HL-60/S4 (cell line): ENCODE results near the gene BSPRY.
"Not testable (repeated sequence)": the region's sequence is repeated elsewhere in the genome, so short reads cannot be mapped to it uniquely, and the experiment has no call there.

Experiments used
- in situ Hi-C: fragments of 300-500 bp; cut with MboI; formaldehyde crosslinking; loops from 2 replicates; pipeline ENCODE4 v1.14.3; 2022; ENCODE audit warnings: low sequenced_read_pairs

The BSPRY gene

DNA sequence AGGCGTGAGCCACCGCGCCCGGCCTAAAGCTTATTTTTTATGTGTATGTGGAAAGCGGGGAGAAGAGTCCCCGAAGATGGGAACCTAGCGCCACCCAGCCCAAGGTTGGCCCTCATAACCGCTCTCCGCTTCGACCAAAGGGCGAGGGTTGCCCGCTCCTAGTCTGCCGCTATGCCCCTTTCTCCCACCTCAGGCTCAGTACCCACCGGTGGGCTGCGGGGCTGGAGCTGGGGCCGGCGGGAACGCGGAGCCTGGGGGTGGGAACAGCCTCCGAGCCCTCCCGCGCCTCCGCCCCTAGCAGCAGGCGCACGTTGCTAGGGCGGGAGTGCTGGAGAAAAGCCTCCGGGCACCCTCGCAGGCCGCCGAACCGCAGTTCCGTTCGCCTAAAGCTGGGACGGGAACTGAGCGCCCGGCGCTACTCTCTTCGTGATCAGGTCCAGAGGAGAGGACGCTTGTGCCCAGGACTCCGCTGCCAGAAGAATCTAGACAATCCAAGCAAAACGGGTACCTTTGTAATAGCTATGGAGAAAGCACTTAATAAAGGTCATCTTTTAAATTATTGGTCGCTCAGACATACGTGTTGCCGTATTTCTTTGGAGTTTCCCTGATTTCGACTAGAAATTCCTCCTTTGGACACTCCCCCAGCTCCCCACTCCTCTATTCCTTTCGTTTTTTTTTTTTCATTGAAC, 9.2 kb upstream of the BSPRY start, which contains the start of gene WDR31:
TSS of gene WDR31 (minus strand) at position 265 of the 689 bp plus-strand sequence. CDS start 8,253 bp downstream, outside the sequence.
- in situ Hi-C loops, result no loop called here

DNA sequence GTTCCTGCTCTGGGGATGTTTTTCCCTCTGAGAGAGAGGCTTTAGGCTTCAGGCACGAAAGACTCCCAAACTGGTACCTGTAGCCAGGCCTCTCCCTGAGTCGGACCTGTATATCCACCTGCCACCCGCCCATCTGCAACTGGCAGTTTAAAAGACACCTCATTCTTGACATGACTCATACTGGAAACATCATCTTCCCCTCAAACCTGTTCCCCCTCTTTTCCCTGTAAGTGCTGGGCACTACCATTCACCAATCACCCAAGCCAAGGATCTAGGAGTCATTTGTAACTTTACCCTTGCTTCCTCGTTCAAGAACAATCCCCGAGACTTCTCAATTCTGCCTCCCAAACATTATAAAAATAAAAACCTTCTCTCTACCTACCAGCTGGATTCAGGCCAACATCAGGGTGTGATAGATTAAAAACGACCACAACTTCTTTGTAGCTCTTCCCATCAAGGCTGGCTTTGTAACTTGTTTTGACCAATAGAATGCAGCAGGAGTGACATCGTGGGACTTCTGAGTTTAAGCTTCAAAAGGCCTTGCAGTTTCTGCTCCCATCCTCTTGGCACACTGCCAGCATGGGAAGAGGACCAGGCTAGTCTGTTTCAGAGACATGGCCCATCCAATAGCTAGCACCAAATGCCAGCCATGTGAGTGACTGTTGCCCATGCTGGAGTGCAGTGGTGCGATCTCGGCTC, 7.5 kb upstream of the BSPRY start:
- in situ Hi-C loops, result no loop called here

DNA sequence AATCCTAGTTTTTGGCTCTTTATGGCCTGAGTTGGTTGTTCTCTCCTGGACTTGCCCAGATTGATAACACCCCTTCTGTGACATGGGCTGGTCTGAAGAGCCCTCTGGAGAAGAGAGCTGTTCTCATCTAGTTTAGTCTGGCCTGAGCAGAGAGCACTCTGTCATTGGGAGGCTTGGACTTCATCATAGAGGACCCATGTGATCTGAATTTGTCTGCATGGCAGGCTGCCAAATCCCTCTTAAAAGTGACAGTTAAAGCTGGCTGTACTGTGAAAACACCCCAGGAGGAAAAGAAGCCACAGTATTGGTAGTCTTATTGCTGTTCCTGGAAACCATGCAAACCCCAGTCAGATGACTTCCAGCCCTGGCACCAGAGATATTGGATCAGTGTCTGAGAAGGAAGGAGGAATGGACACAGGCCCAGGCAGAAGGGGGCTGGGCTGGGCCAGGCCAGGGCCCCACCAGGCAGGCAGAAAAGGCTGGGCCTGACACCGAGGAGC, 5.6 kb upstream of the BSPRY start:
- in situ Hi-C loops, result no loop called here

DNA sequence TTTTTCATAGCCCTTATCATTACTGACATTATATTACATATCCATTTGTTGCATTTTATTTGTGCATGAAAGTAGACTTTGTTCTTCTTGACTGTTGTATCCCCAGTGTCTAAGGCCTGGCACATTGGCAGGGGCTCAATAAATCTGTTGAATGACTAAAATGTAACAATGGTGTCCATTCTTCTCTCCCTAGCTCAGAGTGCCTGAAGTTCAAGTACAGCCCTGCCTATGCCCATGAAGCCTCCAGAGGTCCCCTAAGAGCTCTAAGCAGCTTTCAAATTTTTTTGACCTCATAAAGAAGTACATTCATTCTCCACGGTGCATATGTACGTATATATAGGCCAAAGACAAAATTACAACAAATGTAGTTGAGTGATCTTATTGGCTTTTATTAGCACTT, 4.2 kb upstream of the BSPRY start:
- in situ Hi-C loops, result no loop called here

DNA sequence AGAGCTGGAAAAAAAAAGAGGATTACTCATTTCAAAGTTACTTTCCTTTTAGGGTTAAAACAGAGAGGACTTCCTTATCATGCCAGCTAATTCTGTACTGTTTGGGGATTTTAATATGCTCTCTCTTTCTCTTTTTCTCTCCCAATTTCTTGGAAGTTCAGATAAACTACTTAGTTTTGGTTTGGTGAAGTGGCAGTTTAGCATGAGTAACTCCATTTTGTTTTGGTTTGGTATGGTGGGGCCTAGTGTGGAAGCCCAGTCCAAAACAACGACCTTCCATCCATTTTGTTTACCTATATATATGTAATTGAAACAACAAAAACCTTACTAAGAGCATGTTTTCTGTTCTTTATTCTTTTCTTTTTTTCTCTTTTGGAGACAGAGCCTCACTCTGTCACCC, 3.7 kb upstream of the BSPRY start:
- in situ Hi-C loops, result no loop called here

DNA sequence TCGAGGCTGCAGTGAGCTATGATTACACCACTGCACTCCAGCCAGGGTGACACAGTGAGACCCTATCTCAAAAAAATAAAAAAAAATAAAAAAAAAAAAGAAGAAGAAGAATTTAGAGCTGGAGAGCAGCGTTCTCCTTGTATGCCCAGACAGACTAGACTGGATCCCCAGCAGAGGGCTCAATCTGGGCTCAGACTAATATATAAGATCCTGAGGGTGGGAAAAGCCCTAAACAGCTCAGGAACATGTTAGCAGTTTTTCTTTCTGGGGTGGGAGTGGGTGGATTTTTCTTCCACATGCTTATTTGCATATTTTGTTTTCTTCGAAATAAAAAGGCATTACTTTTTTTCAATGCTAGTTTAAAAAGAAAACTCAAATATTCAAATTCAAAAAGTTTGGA, 904 bp upstream of the BSPRY start:
- in situ Hi-C loops, result no loop called here

DNA sequence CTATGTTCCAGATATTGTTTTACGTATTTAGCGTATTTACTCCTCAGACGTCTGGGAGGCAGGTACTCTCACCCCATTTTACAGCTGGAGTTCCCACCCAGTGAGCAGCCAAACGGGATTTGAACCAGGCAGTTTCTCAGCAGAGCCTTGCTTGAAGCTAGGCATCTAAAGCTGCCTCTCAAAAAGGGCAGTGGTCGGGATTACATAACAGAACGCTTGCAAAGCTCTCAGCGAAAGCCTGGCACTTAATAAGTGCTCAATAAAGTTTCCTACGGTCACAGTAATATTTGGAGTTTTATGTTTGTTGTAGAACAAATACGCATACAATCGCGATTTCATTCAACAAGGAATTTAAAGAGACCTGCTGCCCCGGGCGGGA, 286 bp upstream of the BSPRY start:
- in situ Hi-C loops, result no loop called here

DNA sequence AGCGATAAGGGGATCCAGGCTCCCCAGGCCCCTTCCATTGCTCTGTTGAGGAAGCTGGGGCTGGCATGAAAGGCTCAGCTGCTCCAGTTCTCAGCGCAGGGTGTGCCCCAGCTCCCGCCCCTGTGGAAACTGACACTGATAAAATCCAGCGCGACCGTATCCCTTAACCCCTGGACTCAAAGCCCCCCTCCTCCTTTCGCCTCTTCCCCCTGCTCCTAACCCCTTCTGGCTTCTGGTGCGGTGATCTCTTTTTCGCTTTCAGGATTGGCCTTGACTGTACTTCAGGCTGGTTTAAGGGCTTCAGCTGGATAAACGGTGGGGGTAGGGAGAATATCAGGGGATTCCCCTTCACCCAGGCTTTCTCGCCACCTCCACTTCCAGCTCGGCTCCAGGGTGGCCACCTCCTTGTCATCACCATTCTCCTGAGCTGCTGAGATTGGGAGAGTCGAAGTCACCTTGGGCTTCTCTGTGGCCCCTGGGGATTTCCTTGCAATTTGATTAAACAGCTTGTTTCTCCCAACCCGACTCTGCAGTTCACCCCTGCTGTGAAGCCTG, 843 bp downstream of the BSPRY start:
- in situ Hi-C loops, result no loop called here

DNA sequence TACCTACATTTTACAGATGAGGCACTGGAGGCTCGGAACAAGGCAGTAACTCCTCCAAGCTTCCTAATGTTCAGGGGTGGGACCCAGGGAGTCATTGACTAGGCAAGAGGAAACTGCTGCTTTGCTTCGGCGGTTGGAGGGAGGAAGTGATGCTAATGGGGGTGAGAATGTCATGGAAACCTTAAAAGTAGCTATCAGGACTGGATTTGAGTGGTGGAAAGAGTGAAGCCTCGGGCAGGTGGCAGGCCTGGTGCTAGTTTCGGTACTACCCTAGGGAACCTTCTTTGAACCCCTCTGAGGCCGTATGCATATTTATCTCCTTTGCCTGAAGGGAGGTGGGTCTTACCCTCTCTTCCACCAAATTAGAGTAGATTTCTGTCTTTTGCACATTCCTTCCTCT, 1.6 kb downstream of the BSPRY start:
- in situ Hi-C loops, result no loop called here

DNA sequence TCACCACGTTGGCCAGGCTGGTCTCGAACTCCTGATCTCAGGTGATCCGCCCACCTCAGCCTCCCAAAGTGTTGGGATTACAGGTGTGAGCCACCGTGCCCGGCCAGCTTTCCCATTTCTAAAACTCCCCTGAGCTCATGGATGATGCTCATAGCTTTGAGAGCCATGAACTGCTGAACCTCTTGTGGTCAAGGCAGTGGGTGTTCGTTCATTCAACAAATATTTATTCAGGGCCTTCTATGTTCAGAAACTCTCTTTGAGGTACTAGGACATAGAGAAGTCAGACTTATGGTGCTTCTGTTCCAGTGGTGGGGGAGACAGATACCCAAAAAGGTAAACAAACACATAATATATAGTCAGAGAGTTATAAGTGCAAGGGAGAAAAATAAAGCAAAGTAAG, 2.7 kb downstream of the BSPRY start:
- in situ Hi-C loops, result no loop called here

DNA sequence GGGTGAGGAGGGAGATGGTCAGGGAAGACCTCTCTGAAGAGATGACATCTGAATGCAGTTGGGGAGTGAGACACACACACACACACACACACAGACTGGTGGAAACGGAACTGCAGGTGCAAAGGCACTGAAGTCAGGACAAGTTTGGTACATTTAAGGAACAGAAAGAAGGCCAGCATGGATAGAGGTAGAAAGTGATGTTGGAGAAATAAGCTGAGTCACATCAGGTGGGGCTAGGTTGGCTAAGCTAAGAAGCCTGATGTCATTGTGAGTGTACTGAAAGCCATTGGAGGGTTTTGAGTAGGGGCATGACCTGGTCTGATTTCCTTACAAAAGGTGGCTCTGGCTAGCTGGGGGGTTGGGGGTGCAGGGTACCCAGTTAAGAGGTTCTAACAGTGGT, 3.1 kb downstream of the BSPRY start:
- in situ Hi-C loops, result no loop called here

DNA sequence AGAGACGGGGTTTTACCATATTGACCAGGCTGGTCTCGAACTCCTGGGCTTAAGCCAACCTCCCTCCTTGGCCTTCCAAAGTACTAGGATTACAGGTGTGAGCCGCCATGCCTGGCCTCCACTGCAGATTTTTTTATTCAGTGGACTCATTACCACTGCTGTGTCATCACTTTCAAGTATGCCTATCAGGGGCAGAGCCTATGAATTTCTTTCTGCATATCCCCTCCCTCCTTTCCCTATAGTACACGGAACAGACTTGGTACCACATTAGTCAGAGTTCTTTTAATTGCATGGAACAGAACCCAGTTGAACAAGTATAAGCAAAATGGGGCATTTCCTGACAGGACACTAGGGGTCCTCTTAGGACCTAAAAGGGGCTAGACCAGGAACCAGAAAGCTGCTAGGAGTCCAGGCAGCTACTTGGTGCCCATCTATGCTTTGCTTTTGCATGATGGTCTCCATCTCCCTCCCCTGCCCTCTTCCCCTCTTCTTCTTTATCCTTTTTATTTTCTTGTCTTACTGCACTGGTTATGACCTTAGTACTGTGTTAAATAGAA, 5.8 kb downstream of the BSPRY start:
- in situ Hi-C loops, result no loop called here

DNA sequence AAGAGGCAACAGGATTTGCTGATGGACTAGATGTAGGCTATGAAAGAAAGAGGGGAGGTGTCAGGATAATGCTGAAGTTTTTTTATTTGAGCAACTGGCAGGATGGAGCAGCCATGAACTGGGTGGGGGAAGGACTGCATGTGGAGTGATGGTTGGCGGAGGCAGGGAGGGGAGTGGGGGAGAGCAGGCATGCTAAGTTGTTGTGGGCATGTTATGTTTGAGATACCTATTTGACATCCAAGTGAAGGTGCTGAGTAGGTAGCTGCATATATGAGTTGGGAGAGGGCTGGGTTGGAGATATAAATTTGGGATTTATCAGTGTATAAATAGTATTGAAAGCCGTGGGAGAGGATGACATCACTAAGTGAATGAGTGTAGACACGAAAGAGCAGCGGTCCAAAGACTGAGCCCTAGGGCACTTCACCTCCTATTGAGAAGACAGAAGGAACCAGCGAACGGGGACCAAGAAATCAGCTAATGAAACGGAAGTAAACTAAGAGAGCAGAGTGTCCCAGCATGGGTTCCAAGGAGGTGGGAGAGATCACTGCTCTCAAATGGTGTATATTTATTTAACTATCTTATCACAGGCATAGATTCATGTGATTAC, 7.4 kb downstream of the BSPRY start:
- in situ Hi-C loops, result no loop called here

DNA sequence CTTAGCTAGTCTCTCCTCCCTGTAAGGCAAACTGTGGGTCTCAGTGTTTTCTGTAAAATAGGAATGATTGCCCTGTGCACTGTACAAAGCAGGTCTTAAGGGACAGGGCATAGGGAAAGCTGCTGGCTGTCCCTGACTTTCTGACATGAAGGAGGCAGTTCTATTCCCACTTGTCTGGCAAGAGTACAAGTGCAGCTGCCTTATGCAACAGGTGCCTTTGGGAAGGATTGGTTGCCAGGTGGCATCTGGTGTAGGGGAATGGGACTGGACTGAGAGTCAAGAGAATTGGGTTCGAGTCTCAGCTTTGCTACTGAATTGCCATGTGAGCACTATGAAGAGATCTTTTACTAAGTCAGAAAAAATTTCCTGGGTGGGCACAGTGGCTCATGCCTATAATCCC, 10.0 kb downstream of the BSPRY start:
- in situ Hi-C loops, result no loop called here

DNA sequence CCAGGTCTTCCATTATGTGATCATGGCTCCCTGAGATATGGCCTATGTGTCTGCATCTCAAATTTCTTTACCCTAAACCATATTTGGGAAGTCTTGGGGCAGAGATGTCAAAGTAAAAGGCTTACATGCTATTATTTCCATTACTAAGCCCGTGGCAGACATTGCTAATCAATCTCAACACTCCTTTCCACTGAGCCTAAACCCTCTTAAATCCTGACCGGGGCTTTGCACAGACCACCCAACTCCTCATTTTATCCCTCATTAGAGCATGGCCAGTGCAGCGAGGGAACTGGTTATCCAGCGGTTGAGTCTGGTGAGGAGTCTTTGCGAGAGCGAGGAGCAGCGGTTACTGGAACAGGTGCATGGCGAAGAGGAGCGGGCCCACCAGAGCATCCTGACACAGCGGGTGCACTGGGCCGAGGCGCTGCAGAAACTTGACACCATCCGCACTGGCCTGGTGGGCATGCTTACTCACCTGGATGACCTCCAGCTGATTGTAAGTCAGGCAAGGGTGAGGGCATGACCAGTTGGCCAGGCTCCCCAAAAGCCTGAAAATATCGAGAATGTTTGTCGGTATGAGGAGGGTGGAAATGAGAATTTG, 11.0 kb downstream of the BSPRY start:
- in situ Hi-C loops, result no loop called here

DNA sequence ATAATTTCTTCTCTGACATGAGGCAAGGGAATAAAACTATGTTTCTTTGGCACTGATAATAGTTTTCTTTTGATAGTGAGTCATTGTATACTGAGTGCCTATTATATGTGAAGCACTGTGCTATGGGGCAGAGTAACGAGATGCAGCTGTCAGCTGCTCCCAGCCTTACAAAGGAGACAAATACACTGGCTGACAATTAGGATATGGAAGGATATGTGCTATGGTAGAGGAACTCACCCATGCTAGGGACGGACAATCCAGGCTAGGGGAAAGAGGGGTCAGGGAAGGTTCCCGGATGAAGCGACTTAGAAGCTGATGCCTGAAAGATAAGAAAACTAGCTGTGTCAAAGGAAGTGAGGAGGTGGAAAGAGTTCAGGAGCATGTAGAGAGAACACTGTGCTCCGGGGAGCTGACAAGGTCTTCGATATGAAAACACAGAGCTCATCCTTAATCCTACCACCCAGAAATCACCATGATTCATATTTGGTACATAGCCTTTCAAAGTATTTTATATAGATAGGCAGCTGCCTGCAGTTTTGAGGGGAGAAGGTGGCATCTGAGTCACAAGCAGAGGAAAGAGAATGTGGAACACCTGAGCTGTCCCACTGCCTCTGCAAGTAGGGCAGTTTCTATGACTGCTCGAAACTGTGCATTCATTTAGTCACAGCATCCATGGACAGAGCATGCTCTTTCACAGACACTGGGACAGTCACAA, 12.1 kb downstream of the BSPRY start:
- in situ Hi-C loops, result no loop called here

DNA sequence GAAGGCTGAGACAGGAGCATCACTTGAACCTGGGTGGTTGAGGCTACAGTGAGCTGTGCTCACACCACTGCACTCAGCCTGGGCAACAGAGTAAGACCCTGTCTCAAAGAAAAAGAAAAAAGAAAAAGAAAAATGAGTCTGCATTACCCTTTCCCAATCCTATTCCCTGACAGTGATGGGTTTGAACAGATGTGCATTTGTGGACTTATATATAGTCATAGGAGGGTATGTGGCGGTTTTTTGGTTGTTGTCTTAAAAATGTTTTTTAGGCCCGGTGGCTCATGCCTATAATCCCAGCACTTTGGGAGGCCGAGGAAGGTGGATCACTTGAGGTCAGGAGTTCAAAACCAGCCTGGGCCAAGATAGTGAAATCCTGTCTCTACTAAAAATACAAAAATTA, 14.0 kb downstream of the BSPRY start:
- in situ Hi-C loops, result no loop called here

DNA sequence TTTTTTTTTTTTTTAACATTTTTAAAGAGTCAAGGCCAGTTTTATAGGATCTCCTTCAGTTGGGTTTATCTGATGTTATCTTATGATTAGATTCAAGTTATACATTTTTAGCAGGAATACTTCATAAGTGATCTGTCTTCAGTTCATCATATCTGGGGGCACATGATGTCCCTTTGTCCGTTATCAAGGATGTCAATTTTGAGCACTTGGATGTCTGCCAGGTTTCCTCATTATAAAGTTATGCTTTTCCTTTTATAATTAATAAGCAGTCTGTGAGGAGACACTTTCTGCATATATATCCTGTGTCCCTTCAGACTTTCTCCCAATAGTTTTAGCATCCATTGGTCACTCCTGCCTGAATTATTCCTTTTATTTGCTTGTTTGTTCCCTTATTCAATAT, 15.6 kb downstream of the BSPRY start:
- in situ Hi-C loops, result no loop called here

DNA sequence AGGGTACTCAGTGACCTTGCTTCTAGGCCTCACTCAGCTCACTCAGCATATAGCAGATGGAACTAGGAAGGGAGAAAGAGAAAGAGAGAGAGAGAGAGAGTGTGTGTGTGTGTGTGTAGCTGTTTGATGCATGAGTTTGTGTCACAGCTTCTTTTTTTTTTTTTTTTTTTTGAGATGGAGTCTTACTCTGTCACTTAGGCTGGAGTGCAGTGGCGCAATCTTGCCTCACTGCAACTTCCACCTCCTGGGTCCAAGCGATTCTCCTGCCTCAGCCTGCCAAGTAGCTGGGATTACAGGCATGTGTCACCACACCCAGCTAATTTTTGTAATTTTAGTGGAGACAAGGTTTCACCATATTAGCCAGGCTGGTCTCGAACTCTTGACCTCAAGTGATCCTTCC, 16.3 kb downstream of the BSPRY start:
- in situ Hi-C loops, result not testable (repeated sequence)

DNA sequence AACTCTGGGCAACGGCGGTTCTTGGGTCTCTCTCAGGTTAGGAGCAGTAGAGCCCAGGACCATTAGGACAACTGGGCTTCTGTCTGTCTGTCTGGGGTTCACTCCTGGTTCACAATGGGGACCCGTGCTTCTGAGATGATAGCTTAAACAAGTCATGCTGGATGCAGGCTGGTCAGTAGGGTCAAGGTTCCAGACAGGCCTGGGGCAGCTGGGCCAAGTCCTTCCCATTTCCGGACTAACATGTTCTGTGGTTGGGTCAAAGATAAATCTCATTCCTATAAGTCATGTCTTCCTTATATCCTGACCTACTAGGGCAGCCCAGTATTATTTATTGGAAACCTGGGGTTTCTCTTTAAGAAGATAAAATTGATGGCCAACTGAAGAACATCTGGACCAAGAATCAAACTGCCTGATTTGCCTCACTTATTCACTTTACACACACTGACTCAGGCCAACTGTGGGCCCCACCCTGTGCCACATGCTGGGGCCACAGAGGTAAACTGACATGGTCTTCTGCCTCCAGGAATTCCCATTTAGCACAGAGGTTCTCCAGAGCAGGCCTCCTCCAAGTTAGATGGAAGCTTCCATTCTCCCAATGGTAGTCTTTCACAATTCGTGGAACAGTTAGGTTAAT, 19.1 kb downstream of the BSPRY start:
- in situ Hi-C loops, result no loop called here
